ENCODE results near the gene MTERF2. TPM values are rescaled to one million over a fixed set of nuclear protein-coding genes. Genes with fewer than 3 reads are reported as not detected.

MTERF2 gene
- total RNA-seq, 4 donors from 2014 or later, result 5.0 to 24.6 (median 13.7) TPM

- DNase-seq (no peak), ATAC-seq (no peak)
- Histone ChIP-seq H3K36me3 (no peaks in the 10 kb centered on the region), H3K27ac (no peak overlapping the region), H3K4me3 (no peak overlapping the region), H3K4me1 (no peaks in the 10 kb centered on the region), H3K9me3 (no peaks in the 10 kb centered on the region), H3K27me3 (no peaks in the 10 kb centered on the region)
- intact Hi-C loops (cut with DNase I; ENCODE audit: low total_unique reads) (no loop called here), in situ Hi-C loops (cut with MboI; ENCODE audit: low sequenced_read_pairs in 4 of 4) (no loop called here)
- TF ChIP-seq CTCF (IDR thresholded peaks at IDR 0.05 in 4 of 5, conservative IDR thresholded peaks at IDR 0.05 in 1 of 5) (no peak), POLR2A (IDR thresholded peaks at IDR 0.05) (no peak)
Observed at GRCh38 chr12:106947461-106947860, 39.5 kb downstream of the MTERF2 start.

GRCh38 chr12:106945261-106945851, 41.6 kb downstream of the MTERF2 start:
- no peak for DNase-seq
- Histone ChIP-seq H3K36me3 (no peaks in the 10 kb centered on the region), H3K27ac (no peak overlapping the region), H3K27me3 (no peaks in the 10 kb centered on the region), H3K4me3 (no peak overlapping the region), H3K4me1 (no peaks in the 10 kb centered on the region), H3K9me3 (no peaks in the 10 kb centered on the region)
- TF ChIP-seq POLR2A (IDR thresholded peaks at IDR 0.05) (no peak), CTCF (IDR thresholded peaks at IDR 0.05 in 4 of 5, conservative IDR thresholded peaks at IDR 0.05 in 1 of 5) (no peak)
- no peak for ATAC-seq
- intact Hi-C loops (cut with DNase I; ENCODE audit: low total_unique reads), result no loop called here
- in situ Hi-C loops (cut with MboI; ENCODE audit: low sequenced_read_pairs in 4 of 4), result no loop called here

GRCh38 chr12:106942775-106943174, 44.2 kb downstream of the MTERF2 start:
- Histone ChIP-seq H3K4me1 (no peaks in the 10 kb centered on the region), H3K36me3 (no peaks in the 10 kb centered on the region), H3K27me3 (no peaks in the 10 kb centered on the region), H3K27ac (no peak overlapping the region), H3K9me3 (no peaks in the 10 kb centered on the region), H3K4me3 (no peak overlapping the region)
- intact Hi-C loops (cut with DNase I; ENCODE audit: low total_unique reads) (no loop called here), in situ Hi-C loops (cut with MboI; ENCODE audit: low sequenced_read_pairs in 4 of 4) (no loop called here)
- ATAC-seq (no peak), DNase-seq (no peak)
- TF ChIP-seq POLR2A (IDR thresholded peaks at IDR 0.05) (no peak), CTCF (IDR thresholded peaks at IDR 0.05 in 4 of 5, conservative IDR thresholded peaks at IDR 0.05 in 1 of 5) (no peak)

GRCh38 chr12:106941481-106942156, 45.3 kb downstream of the MTERF2 start:
- no peak overlapping the region for H3K4me3 ChIP-seq
- H3K36me3 ChIP-seq, result no peaks in the 10 kb centered on the region
- no peak for TF ChIP-seq POLR2A (IDR thresholded peaks at IDR 0.05)
- no peak for TF ChIP-seq CTCF (IDR thresholded peaks at IDR 0.05 in 4 of 5, conservative IDR thresholded peaks at IDR 0.05 in 1 of 5)
- DNase-seq (no peak), ATAC-seq (no peak)
- H3K27ac ChIP-seq, result no peak overlapping the region
- intact Hi-C loops (cut with DNase I; ENCODE audit: low total_unique reads) (no loop called here), in situ Hi-C loops (cut with MboI; ENCODE audit: low sequenced_read_pairs in 4 of 4) (no loop called here)
- H3K27me3 ChIP-seq, result no peaks in the 10 kb centered on the region
- H3K4me1 ChIP-seq, result no peaks in the 10 kb centered on the region
- H3K9me3 ChIP-seq, result no peaks in the 10 kb centered on the region
